Hematopoietic multipotent progenitor cell (in vitro differentiated cells): ENCODE data around the gene PDIA6. TPM values are rescaled to one million over a fixed set of nuclear protein-coding genes. Genes with fewer than 3 reads are reported as not detected.

Experiments
- small RNA-seq: library from RNA; depleted of rRNA; stranded (forward); fragments of <200 nt; gene quantifications from one replicate; pipeline ENCODE3, GENCODE V24; 2012
- total RNA-seq: library from RNA; depleted of rRNA; stranded (reverse); fragments of >200 nt; gene quantifications from one replicate; pipeline ENCODE4 v1.2.3, GENCODE V29; 2012

The PDIA6 gene
- total RNA-seq, 1 donor, result 60.1 TPM

Small RNA genes within 50 kb of the gene (small RNA-seq; reads per million reads assigned to genes)
- not detected for gene RNU7-138P
- gene RNU7-176P, result not detected

Other genes starting within 250 kb of the PDIA6 start
- 17.0 TPM for gene NOL10, start 122.8 kb downstream of the PDIA6 start, total RNA-seq
- not detected for gene ATP6V1C2, start 91.2 kb downstream of the PDIA6 start, total RNA-seq
- under 0.01 TPM for gene KCNF1, start 99.1 kb upstream of the PDIA6 start, total RNA-seq